Effector memory CD8-positive, alpha-beta T cell (primary cell): ENCODE measurements around the gene CHAC2.
"Not testable (repeated sequence)": the region's sequence is repeated elsewhere in the genome, so short reads cannot be mapped to it uniquely, and the experiment has no call there.

ENCODE experiments used
- ATAC-seq: fragments of 150-1000 bp; cut with Tn5 transposase; replicated peaks from 2 replicates; pipeline ENCODE4 v1.10.0; 2021; ENCODE audit warnings: mild to moderate bottlenecking, moderate library complexity
- DNase-seq, 3 experiments: peaks; one replicate each; pipeline ENCODE4 v3.0.0; 2021
- H3K27ac Mint-ChIP-seq, 2 donors: one replicate each; pipeline ENCODE4 v1.8.0; 2022; ENCODE audit warnings: mild to moderate bottlenecking in 2 of 2, mixed read lengths in 2 of 2, moderate library complexity in 2 of 2
- H3K27me3 Mint-ChIP-seq, 2 donors: one replicate each; pipeline ENCODE4 v1.8.0; 2022; ENCODE audit warnings: mixed read lengths in 2 of 2
- H3K36me3 Mint-ChIP-seq: one replicate; pipeline ENCODE4 v1.8.0; 2022; ENCODE audit warnings: mild to moderate bottlenecking, moderate library complexity, mixed read lengths; ENCODE audit not compliant: insufficient read depth
- H3K4me1 Mint-ChIP-seq, 2 donors: one replicate each; pipeline ENCODE4 v1.8.0; 2022; ENCODE audit warnings: low read depth in 2 of 2, mixed read lengths in 2 of 2
- H3K4me3 Mint-ChIP-seq, 2 donors: one replicate each; pipeline ENCODE4 v1.8.0; 2022; ENCODE audit warnings: mild to moderate bottlenecking in 2 of 2, mixed read lengths in 2 of 2, moderate library complexity in 2 of 2
- H3K9me3 Mint-ChIP-seq, 2 donors: one replicate each; pipeline ENCODE4 v1.8.0; 2022; ENCODE audit warnings: mixed read lengths in 2 of 2

The CHAC2 gene

DNA sequence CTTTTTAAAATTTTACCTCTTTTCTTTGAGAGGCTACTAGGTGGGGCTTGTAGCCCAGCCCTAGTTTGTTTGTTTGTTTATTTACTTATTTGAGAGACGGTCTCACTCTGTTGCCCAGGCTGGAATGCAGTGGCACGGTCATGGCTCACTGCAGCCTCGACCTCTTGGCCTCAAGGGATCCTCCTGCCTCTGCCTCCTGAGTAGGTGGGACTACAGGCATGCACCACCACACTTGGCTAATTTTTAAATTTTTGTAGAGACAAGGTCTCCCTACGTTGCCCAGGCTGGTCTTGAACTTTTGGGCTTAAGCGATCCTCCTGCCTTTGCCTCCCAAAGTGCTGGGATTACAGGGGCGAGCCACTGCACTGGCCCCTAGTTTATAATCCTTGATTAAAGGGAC is 54.2 kb downstream of the CHAC2 start:
- no peak overlapping the region for H3K4me3 Mint-ChIP-seq
- no peak overlapping the region for H3K27ac Mint-ChIP-seq
- H3K36me3 Mint-ChIP-seq, result peaks cover 24% of the 10 kb centered on the region
- H3K4me1 Mint-ChIP-seq, result no peaks in the 10 kb centered on the region
- no peak for DNase-seq
- ATAC-seq, result no peak
- no peaks in the 10 kb centered on the region for H3K9me3 Mint-ChIP-seq
- no peaks in the 10 kb centered on the region for H3K27me3 Mint-ChIP-seq

DNA sequence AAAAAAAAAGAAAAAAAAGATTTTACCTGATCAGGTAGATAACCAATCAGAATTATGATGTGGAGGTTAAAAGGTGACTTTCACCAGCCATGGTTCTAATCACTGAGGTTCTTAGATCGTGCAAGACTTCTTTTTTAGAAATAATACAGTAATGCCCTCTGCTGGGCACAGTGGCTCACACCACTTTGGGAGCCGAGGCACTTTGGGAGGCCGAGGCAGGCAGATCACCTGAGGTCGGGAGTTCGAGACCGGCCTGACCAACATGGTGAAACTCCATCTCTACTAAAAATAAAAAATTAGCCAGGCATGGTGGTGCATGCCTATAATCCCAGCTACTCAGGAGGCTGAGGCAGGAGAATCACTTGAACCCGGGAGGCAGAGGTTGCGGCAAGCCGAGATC is 56.0 kb downstream of the CHAC2 start:
- H3K27ac Mint-ChIP-seq, H3K27me3 Mint-ChIP-seq, ATAC-seq, H3K4me3 Mint-ChIP-seq, DNase-seq, H3K4me1 Mint-ChIP-seq, H3K9me3 Mint-ChIP-seq: not testable (repeated sequence)
- H3K36me3 Mint-ChIP-seq, result peaks cover 11% of the 10 kb centered on the region
